Calu3 (cell line): ENCODE results near the gene GIMAP8. TPM values are rescaled to one million over a fixed set of nuclear protein-coding genes. Genes with fewer than 3 reads are reported as not detected.

Source experiments
- BruUV-seq: library from RNA; stranded (reverse); fragments of 400-500 nt; replicated peaks from 2 replicates; lab custom pipeline; 2021; lab: Mats Ljungman, UMichigan
- CTCF ChIA-PET: fragments of 300-600 bp; sonication (Branson Sonifier 250); formaldehyde crosslinking; loops from one replicate; lab custom pipeline; 2022; ENCODE audit warnings: antibody characterized with exemption; lab: Charles Lee
- DNase-seq: peaks from one replicate; pipeline ENCODE4 v3.0.0; 2022
- H3K27ac Mint-ChIP-seq: one replicate; pipeline ENCODE4 v1.8.0; 2022; ENCODE audit warnings: mixed read lengths; ENCODE audit not compliant: unreplicated experiment
- H3K27me3 Mint-ChIP-seq: one replicate; pipeline ENCODE4 v1.8.0; 2022; ENCODE audit warnings: mixed read lengths; ENCODE audit not compliant: unreplicated experiment
- H3K36me3 Mint-ChIP-seq: one replicate; pipeline ENCODE4 v1.8.0; 2022; ENCODE audit warnings: mild to moderate bottlenecking, moderate library complexity, mixed read lengths; ENCODE audit not compliant: insufficient read depth, unreplicated experiment
- H3K4me1 Mint-ChIP-seq: one replicate; pipeline ENCODE4 v1.8.0; 2022; ENCODE audit warnings: mild to moderate bottlenecking, low read depth, mixed read lengths; ENCODE audit not compliant: unreplicated experiment
- H3K4me3 Mint-ChIP-seq: one replicate; pipeline ENCODE4 v1.8.0; 2022; ENCODE audit warnings: mild to moderate bottlenecking, low read depth, moderate library complexity, mixed read lengths; ENCODE audit not compliant: unreplicated experiment
- H3K9me3 Mint-ChIP-seq: one replicate; pipeline ENCODE4 v1.8.0; 2022; ENCODE audit warnings: low read depth, mixed read lengths; ENCODE audit not compliant: unreplicated experiment
- intact Hi-C: fragments of 100-400 bp; cut with micrococcal nuclease; formaldehyde crosslinking; loops from one replicate; pipeline ENCODE4 v1.10.0; 2022; ENCODE audit not compliant: unreplicated experiment
- total RNA-seq: library from RNA; stranded (reverse); gene quantifications from 2 replicates; pipeline ENCODE4 v1.2.3, GENCODE V29; 2022
- TF ChIP-seq, protein P1 (sequence below): fragments of 200-600 bp; IDR thresholded peaks from one replicate; pipeline ENCODE4 v1.8.0; 2022; ENCODE audit warnings: antibody characterized with exemption; ENCODE audit not compliant: unreplicated experiment

GIMAP8 gene
- total RNA-seq, 1 experiment from 2014 or later = not detected

DNA sequence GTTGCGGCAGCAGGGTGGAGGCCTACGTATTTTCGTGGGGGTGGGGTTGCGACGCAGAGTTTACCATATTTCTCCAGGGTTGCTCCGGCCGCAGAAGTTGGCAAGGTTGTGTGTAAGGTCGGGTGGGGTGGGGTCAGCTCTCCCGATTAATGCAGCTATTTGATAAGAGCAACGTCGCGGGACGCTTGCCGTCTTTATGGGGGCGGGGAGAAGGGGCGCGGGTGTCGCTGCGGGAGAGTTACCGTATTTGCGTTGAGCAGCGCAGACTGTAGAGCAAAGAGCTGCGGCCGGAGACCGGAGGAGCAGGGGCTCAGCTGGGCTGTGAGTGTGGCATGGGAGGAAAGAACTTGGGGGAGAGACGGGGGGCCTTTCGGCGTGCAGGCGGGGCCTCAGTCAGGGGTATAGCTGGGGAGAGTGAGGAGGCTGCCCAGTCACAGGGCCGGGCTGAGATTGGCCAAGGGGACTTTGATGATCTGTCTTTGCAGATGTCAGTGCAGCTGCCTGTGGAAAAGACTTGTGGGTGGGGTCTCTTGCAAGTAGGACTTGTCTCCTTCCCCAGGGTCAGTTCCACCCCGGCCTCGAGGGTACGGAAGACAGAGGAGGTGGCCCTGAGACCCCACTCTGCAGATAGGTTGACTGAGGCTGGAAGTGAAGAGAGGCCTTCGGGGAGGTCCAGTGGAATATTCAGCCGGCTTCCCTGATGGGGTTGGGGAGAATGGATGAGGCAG is 44.7 kb upstream of the GIMAP8 start:
- Mint-ChIP-seq H3K4me1 (peaks cover 32% of the 10 kb centered on the region), H3K36me3 (peaks cover 26% of the 10 kb centered on the region), H3K27ac (peak overlapping the region; percentile 29), H3K9me3 (no peaks in the 10 kb centered on the region), H3K4me3 (peak overlapping the region; percentile 71), H3K27me3 (no peaks in the 10 kb centered on the region)
- TF ChIP-seq, protein P1, sequence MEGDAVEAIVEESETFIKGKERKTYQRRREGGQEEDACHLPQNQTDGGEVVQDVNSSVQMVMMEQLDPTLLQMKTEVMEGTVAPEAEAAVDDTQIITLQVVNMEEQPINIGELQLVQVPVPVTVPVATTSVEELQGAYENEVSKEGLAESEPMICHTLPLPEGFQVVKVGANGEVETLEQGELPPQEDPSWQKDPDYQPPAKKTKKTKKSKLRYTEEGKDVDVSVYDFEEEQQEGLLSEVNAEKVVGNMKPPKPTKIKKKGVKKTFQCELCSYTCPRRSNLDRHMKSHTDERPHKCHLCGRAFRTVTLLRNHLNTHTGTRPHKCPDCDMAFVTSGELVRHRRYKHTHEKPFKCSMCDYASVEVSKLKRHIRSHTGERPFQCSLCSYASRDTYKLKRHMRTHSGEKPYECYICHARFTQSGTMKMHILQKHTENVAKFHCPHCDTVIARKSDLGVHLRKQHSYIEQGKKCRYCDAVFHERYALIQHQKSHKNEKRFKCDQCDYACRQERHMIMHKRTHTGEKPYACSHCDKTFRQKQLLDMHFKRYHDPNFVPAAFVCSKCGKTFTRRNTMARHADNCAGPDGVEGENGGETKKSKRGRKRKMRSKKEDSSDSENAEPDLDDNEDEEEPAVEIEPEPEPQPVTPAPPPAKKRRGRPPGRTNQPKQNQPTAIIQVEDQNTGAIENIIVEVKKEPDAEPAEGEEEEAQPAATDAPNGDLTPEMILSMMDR = no peak
- CTCF ChIA-PET = interaction anchor here (0.5 to 1.2 kb wide), 3 partner anchors 12 to 338 kb away, joined by 4 read pairs; no protein-coding TSS in a partner anchor
- intact Hi-C loops = no loop called here
- no TSS peak for BruUV-seq
- peak; percentile 7 for DNase-seq

DNA sequence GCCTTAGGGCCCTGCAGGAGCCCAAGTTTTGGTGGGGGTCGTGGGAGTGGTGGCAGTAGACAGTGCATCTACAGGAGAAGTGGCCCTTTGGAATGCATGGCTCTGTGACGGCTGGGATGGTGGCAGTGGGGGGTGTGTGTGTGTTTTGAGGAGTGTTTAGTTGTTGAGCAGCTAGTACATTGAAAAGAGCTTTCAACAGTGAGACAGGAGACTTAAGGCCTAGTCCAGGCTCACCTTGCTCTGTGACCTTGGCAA is 44.2 kb upstream of the GIMAP8 start:
- BruUV-seq = no TSS peak
- H3K9me3 Mint-ChIP-seq = no peaks in the 10 kb centered on the region
- H3K4me3 Mint-ChIP-seq = peak overlapping the region; percentile 71
- peaks cover 26% of the 10 kb centered on the region for H3K36me3 Mint-ChIP-seq
- no peaks in the 10 kb centered on the region for H3K27me3 Mint-ChIP-seq
- intact Hi-C loops = no loop called here
- peaks cover 30% of the 10 kb centered on the region for H3K4me1 Mint-ChIP-seq
- TF ChIP-seq, protein P1 = no peak
- no peak for DNase-seq
- H3K27ac Mint-ChIP-seq = peak overlapping the region; percentile 29
- CTCF ChIA-PET = interaction anchor here (0.5 to 1.4 kb wide), 3 partner anchors 12 to 35 kb away, joined by 4 read pairs; no protein-coding TSS in a partner anchor

DNA sequence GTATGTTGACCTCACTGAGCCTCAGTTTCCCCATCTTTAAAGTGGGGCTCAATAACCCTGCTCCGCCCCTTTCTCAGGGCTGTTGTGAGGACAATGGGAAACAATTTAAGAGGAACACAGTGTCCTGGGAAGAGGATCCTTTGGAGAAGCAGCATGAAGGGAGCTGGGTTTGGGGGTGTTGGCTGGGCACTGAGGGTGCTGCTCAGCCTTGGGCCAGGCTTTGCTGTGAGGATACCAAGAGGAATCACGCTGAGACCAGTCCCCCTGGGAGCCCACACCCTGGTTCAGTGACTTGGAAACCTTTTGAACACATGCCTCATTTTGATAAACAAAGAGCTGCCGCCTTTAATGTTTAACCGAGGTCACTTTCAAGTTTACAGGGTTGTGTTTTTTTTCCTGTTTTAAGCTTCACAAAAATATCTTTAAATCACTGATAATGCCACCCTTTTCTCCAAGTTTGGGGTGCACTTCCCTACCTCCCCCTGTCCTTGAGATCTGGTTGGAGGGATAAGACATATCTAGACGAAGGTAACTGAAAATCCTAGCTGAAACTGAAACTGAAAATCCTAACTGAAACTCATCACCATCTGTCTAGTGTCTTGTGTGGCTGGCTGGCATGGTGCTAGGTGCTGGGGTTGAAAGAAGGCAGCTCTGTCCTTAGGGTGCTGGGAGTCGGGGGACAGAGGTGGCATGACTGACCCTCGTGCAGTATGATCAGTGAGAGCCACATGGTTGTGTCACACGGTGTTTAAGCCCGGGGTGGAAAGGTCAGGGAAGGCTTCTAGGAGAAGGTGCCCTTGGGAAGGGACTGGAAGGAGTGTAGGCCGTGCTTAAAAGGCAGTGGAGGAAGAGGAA is 43.6 kb upstream of the GIMAP8 start:
- intact Hi-C loops = no loop called here
- H3K36me3 Mint-ChIP-seq = peaks cover 26% of the 10 kb centered on the region
- H3K27me3 Mint-ChIP-seq = no peaks in the 10 kb centered on the region
- H3K27ac Mint-ChIP-seq = peak overlapping the region; percentile 29
- no TSS peak for BruUV-seq
- H3K4me1 Mint-ChIP-seq = peaks cover 30% of the 10 kb centered on the region
- no peaks in the 10 kb centered on the region for H3K9me3 Mint-ChIP-seq
- peak overlapping the region; percentile 71 for H3K4me3 Mint-ChIP-seq
- TF ChIP-seq, protein P1 = no peak
- CTCF ChIA-PET = interaction anchor here (1.2 to 1.4 kb wide), 2 partner anchors 29 to 36 kb away, joined by 4 read pairs; no protein-coding TSS in a partner anchor
- peak; percentile 9 for DNase-seq

DNA sequence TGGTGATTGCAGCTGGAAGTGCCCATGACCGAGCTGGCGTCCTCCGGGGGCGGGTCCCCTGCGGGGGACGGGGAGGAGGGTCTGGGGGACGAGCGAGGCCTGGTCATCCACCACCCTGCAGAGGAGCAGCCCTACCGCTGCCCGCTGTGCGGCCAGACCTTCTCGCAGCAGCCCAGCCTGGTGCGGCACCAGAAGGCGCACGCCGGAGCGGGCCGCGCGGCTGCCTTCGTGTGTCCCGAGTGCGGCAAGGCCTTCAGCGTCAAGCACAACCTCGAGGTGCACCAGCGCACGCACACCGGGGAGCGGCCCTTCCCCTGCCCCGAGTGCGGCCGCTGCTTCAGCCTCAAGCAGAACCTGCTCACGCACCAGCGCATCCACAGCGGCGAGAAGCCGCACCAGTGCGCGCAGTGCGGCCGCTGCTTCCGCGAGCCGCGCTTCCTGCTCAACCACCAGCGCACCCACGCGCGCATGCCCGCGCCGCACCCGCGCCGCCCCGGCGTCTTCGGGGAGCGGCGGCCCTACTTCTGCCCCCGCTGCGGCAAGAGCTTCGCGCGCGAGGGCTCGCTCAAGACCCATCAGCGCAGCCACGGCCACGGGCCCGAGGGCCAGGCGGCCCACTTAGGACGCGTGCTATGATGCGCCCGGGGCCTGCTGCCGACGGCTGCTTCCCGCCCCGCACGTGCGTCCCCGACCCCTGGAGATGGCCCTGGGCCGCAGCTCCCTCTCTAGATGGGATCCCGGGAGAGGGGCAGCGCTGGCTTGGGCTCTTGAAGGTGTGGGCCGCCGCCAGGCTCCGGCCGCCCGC is 42.6 kb upstream of the GIMAP8 start:
- intact Hi-C loops = no loop called here
- H3K4me1 Mint-ChIP-seq = peaks cover 30% of the 10 kb centered on the region
- H3K9me3 Mint-ChIP-seq = no peaks in the 10 kb centered on the region
- H3K4me3 Mint-ChIP-seq = no peak overlapping the region
- TF ChIP-seq, protein P1 = no peak
- peaks cover 26% of the 10 kb centered on the region for H3K36me3 Mint-ChIP-seq
- DNase-seq = no peak
- BruUV-seq = no TSS peak
- H3K27ac Mint-ChIP-seq = no peak overlapping the region
- H3K27me3 Mint-ChIP-seq = no peaks in the 10 kb centered on the region
- CTCF ChIA-PET = interaction anchor here (1.4 kb wide), 1 partner anchor 37 kb away, joined by 4 read pairs; no protein-coding TSS in a partner anchor
